K562 (cell line): Measurements from ENCODE around the gene LAMA4. TPM values are rescaled to one million over a fixed set of nuclear protein-coding genes. Genes with fewer than 3 reads are reported as not detected.

Experiments
- ATAC-seq: fragments of 200-7000 bp; cut with Tn5 transposase; 3 replicates; pipeline ENCODE4 v1.9.1; 2020; ENCODE audit warnings: moderate library complexity
- BruUV-seq: library from RNA; stranded (reverse); fragments of 400-500 nt; replicated peaks from 2 replicates; lab custom pipeline; 2021; lab: Mats Ljungman, UMichigan
- CTCF ChIA-PET: fragments of 300-600 bp; formaldehyde crosslinking; extraction: SDS; loops from one replicate; lab custom pipeline; 2021; ENCODE audit warnings: low intra/inter-chr PET ratio; lab: Yijun Ruan, JAX
- POLR2A ChIA-PET: fragments of 300-600, 350-650 bp; sonication (Branson Sonifier 250); formaldehyde crosslinking; extraction: SDS; loops from one replicate; lab custom pipeline; 2021; ENCODE audit warnings: antibody characterized with exemption, inconsistent platforms; lab: Yijun Ruan, JAX
- DNase-seq, 4 experiments: peaks; one replicate each; pipeline versions ENCODE4 v3.0.0 to v3.0.0-alpha.2; 2011 to 2018; ENCODE audit warnings: low spot score in 3 of 4, mixed read lengths in 3 of 4; ENCODE audit errors: extremely low read depth in 1 of 4
- FAIRE-seq: peaks from 2 replicates; lab custom pipeline; 2011; peaks lifted over from hg19 to GRCh38; lab: Jason Lieb, UNC
- H2AFZ ChIP-seq: 2 replicates; pipeline ENCODE4 v1.6.0; 2011; ENCODE audit warnings: low read depth, low read length, control low read depth, inconsistent platforms
- H3K27ac ChIP-seq: fragments of 200-600 bp; 3 replicates; pipeline ENCODE4 v1.8.0; 2011; ENCODE audit warnings: low read depth, mild to moderate bottlenecking, control low read depth, inconsistent platforms, low read length, moderate library complexity, mixed read lengths; ENCODE audit errors: extremely low read depth
- H3K27me3 ChIP-seq, 2 experiments: fragments of 300-600 bp in 1 of 2; 2 replicates in 1 of 2; 3 replicates in 1 of 2; pipeline versions ENCODE4 v1.6.0 to v1.8.0; 2011; ENCODE audit warnings: inconsistent platforms in 2 of 2, low read length in 2 of 2, mild to moderate bottlenecking in 1 of 2, mixed read lengths in 1 of 2, moderate library complexity in 1 of 2; ENCODE audit not compliant: control insufficient read depth in 2 of 2, insufficient read depth in 2 of 2
- H3K36me3 ChIP-seq: fragments of 300-600 bp; 3 replicates; pipeline ENCODE4 v1.8.0; 2011; ENCODE audit warnings: mild to moderate bottlenecking, low read length, inconsistent platforms; ENCODE audit not compliant: control insufficient read depth, insufficient read depth
- H3K4me1 ChIP-seq, 2 experiments: fragments of 200-600 bp in 1 of 2; replicated peaks in 1 of 2; 2 replicates in 1 of 2; 3 replicates in 1 of 2; pipeline versions ENCODE4 v1.5.1 to v1.8.0; 2011; ENCODE audit warnings: inconsistent platforms in 2 of 2, low read length in 2 of 2, mild to moderate bottlenecking in 1 of 2, mixed read lengths in 1 of 2, moderate library complexity in 1 of 2; ENCODE audit not compliant: control insufficient read depth in 2 of 2, insufficient read depth in 2 of 2
- H3K4me2 ChIP-seq: 2 replicates; pipeline ENCODE4 v1.6.1; 2011; ENCODE audit warnings: low read length, control low read depth, inconsistent platforms, mixed read lengths; ENCODE audit not compliant: insufficient read depth
- H3K4me3 ChIP-seq: fragments of 200-600 bp; sonication (generic), shearing (Covaris generic); 2 replicates; pipeline ENCODE4 v1.5.1; 2016; ENCODE audit warnings: control low read depth, inconsistent platforms
- H3K79me2 ChIP-seq: fragments of 200-600 bp; 3 replicates; pipeline ENCODE4 v1.8.0; 2011; ENCODE audit warnings: low read length, inconsistent platforms; ENCODE audit not compliant: control insufficient read depth, insufficient read depth
- H3K9ac ChIP-seq, 2 experiments: 2 replicates each; pipeline versions ENCODE4 v1.6.0 to v1.6.1; 2011; ENCODE audit warnings: low read depth in 2 of 2, low read length in 2 of 2, control low read depth in 1 of 2, inconsistent platforms in 1 of 2, mild to moderate bottlenecking in 1 of 2, mixed read lengths in 1 of 2; ENCODE audit not compliant: insufficient read depth in 1 of 2
- H3K9me1 ChIP-seq: one replicate; pipeline ENCODE4 v1.6.0; 2011; ENCODE audit warnings: inconsistent platforms, mild to moderate bottlenecking, low read length, moderate library complexity; ENCODE audit not compliant: control insufficient read depth, insufficient read depth
- H3K9me3 ChIP-seq: replicated peaks from 2 replicates; pipeline ENCODE4 v1.5.1; 2011; ENCODE audit warnings: low read depth, low read length, inconsistent platforms; ENCODE audit not compliant: control insufficient read depth, insufficient read depth
- H4K20me1 ChIP-seq: replicated peaks from 2 replicates; pipeline ENCODE4 v1.6.1; 2011; ENCODE audit warnings: low read length, inconsistent platforms, mixed read lengths; ENCODE audit not compliant: control insufficient read depth, insufficient read depth
- ARID1B ChIP-seq: fragments of 450-650 bp; IDR thresholded peaks from 2 replicates; pipeline ENCODE4 v1.6.1; 2016; ENCODE audit warnings: antibody characterized with exemption, mild to moderate bottlenecking, inconsistent platforms
- CBFA2T3 ChIP-seq: fragments of 450-650 bp; IDR thresholded peaks from 2 replicates; pipeline ENCODE4 v1.6.1; 2017
- FOSL1 ChIP-seq: fragments of 200-800 bp; sonication (Bioruptor generic); conservative IDR thresholded peaks from 2 replicates; pipeline ENCODE4 v1.6.1; 2016; ENCODE audit warnings: missing genetic modification characterization, missing compliant biosample characterization
- JUND ChIP-seq, 2 experiments: IDR thresholded peaks; 2 replicates in 1 of 2; 3 replicates in 1 of 2; pipeline ENCODE4 v1.6.1; 2011; ENCODE audit warnings: borderline replicate concordance in 2 of 2, low read depth in 2 of 2, low read length in 2 of 2, improper control_type of control experiment in 1 of 2, missing biosample characterization in 1 of 2, missing genetic modification characterization in 1 of 2, missing genetic modification reagents in 1 of 2
- L3MBTL2 ChIP-seq: fragments of 450-650 bp; IDR thresholded peaks from 2 replicates; pipeline ENCODE4 v1.6.1; 2016; ENCODE audit warnings: mild to moderate bottlenecking, moderate library complexity
- NR2C2 ChIP-seq, 2 experiments: fragments of 200-800 bp in 1 of 2; sonication (Bioruptor generic) in 1 of 2; sonication (generic) in 1 of 2; formaldehyde crosslinking in 1 of 2; IDR thresholded peaks; 2 replicates each; pipeline versions ENCODE4 v1.6.1 to v1.8.0; 2016 to 2022; ENCODE audit warnings: mild to moderate bottlenecking in 1 of 2, missing compliant biosample characterization in 1 of 2, missing genetic modification characterization in 1 of 2, missing genetic modification reagents in 1 of 2
- RAD51 ChIP-seq: fragments of 450-650 bp; IDR thresholded peaks from 2 replicates; pipeline ENCODE4 v1.7.1; 2016; ENCODE audit warnings: low read depth, mild to moderate bottlenecking, borderline replicate concordance
- RBFOX2 ChIP-seq: fragments of 200-400 bp; formaldehyde crosslinking; IDR thresholded peaks from 2 replicates; pipeline ENCODE4 v1.6.1; 2017; ENCODE audit warnings: low read depth, mild to moderate bottlenecking, low read length, moderate library complexity
- TAL1 ChIP-seq: fragments of 450-650 bp; IDR thresholded peaks from 2 replicates; pipeline ENCODE4 v1.6.1; 2016; ENCODE audit warnings: mild to moderate bottlenecking
- TCF3 ChIP-seq: sonication (generic); formaldehyde crosslinking; IDR thresholded peaks from 2 replicates; pipeline ENCODE4 v1.4.0; 2020; ENCODE audit warnings: mild to moderate bottlenecking, missing genetic modification reagents
- TFE3 ChIP-seq: fragments of 450-650 bp; formaldehyde crosslinking; IDR thresholded peaks from 2 replicates; pipeline ENCODE4 v1.4.0; 2020; ENCODE audit warnings: mild to moderate bottlenecking, mixed read lengths
- WHSC1 ChIP-seq: IDR thresholded peaks from one replicate; pipeline ENCODE4 v1.6.1; 2012; ENCODE audit warnings: low read length, control low read depth, inconsistent platforms
- WGBS: fragments of 100-300 bp; shearing (Covaris generic); methylation state at CpG from one replicate; pipeline ENCODE4 v1.1.6; 2016; ENCODE audit warnings: low coverage, mixed read lengths; ENCODE audit not compliant: insufficient coverage; ENCODE audit errors: missing lambda C conversion rate; 5-methylcytosine and 5-hydroxymethylcytosine counted together
- in situ Hi-C: fragments of 300-500 bp; cut with MboI; formaldehyde crosslinking; loops from 4 replicates; pipeline ENCODE4 v1.15.0; 2018; ENCODE audit warnings: inconsistent platforms, mixed read lengths
- intact Hi-C: fragments of 100-400 bp; cut with micrococcal nuclease; formaldehyde crosslinking; loops from 2 replicates; pipeline ENCODE4 v1.14.2; 2022
- polyA plus RNA-seq, 8 experiments: library from polyadenylated mRNA; depleted of rRNA in 4 of 8; stranded (reverse) in 5 of 8; unstranded in 3 of 8; fragments of >200 nt; fragmentation: Nextera tagmentation in 2 of 8; fragmentation: Illumina TruSeq in 1 of 8; extraction: Ambion mirVana in 2 of 8; extraction: Trizol in 1 of 8; gene quantifications; 2 replicates each; pipeline versions ENCODE4 v1.2.1 to v1.2.3, GENCODE V29; 2011 to 2014; ENCODE audit warnings: inconsistent platforms in 1 of 8, missing spikeins in 1 of 8
- total RNA-seq, 7 experiments: library from RNA; depleted of rRNA in 6 of 7; stranded (reverse); fragments of >200 nt in 6 of 7; fragmentation: Illumina TruSeq in 2 of 7; extraction: Trizol in 2 of 7; gene quantifications; 2 replicates each; pipeline versions ENCODE4 v1.2.1 to v1.2.3, GENCODE V29; 2011 to 2021; ENCODE audit warnings: low replicate concordance in 1 of 7

Gene LAMA4
- total and polyA plus RNA-seq, 9 of the 15 experiments (the other 6 are each of a cell fraction or from before 2014, with no cell fraction given) = 0.05 to 2.9 (median 0.51) TPM

DNA sequence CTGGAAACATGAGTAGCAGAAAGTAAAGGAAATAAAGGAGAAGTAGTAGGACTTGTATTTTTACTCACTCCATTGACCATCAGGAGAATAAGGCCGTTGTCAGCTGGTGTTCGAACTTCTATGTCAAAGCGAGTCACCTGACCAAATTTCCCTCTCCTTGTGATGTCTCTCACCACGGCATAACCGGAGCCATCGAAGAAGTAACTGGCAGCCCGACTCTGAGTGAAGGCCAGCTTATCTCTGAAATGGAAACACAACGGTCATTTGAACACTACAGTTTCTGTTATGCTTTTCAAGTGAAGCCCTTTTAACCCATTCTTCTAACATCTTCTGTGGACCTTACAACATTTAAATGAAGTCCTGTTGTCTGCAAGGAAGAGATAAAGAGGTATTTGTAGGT lies 115.3 kb downstream of the LAMA4 start:
- peak overlapping the region; percentile 30; the same call in 1 of the 3 replicates for H3K27ac ChIP-seq
- no peaks in the 10 kb centered on the region for H3K9me1 ChIP-seq
- no peaks in the 10 kb centered on the region for H3K36me3 ChIP-seq
- H3K9ac ChIP-seq = no peak overlapping the region
- no peaks in the 10 kb centered on the region for H4K20me1 ChIP-seq
- no peaks in the 10 kb centered on the region for H3K79me2 ChIP-seq
- ATAC-seq = peak; percentile 82
- no peaks in the 10 kb centered on the region; a peak in 1 of 5 replicates for H3K4me1 ChIP-seq
- peak in 1 of 4 experiments; percentile 52 for DNase-seq
- H2AFZ ChIP-seq = peak overlapping the region; percentile 80
- no peaks in the 10 kb centered on the region for H3K9me3 ChIP-seq
- ChIA-PET POLR2A (interaction anchor here (1.0 to 2.1 kb wide), 2 partner anchors 11 to 313 kb away, joined by 3 to 5 read pairs; no protein-coding TSS in a partner anchor), CTCF (no interaction called here)
- no peaks in the 10 kb centered on the region for H3K27me3 ChIP-seq
- BruUV-seq = no TSS peak
- in situ Hi-C loops = no loop called here
- intact Hi-C loops = no loop called here
- WGBS = 0% methylated on average over 8 of the region's 8 CpGs
- FAIRE-seq = peak; percentile 64
- H3K4me2 ChIP-seq = peak overlapping the region; percentile 58
- H3K4me3 ChIP-seq = no peak overlapping the region
- peak; percentile 45; the same call in 1 of the 2 replicates for TF ChIP-seq RAD51
- TF ChIP-seq NR2C2 (CRISPR knock-in tag; IDR thresholded peaks at IDR 0.05) = no peak
- peak; percentile 28; the same call in 1 of the 2 replicates for TF ChIP-seq NR2C2 (tag; IDR thresholded peaks at IDR 0.05)
- TF ChIP-seq FOSL1 (tag) = no peak
- TF ChIP-seq CBFA2T3 = peak; percentile 49; the same call in 1 of the 2 replicates
- 0 out of 2 replicates have a peak, but pooled peaks have one; percentile 11 for TF ChIP-seq ARID1B
- TF ChIP-seq L3MBTL2 = 0 out of 2 replicates have a peak, but pooled peaks have one; percentile 18
- no peak for TF ChIP-seq WHSC1
- TF ChIP-seq TAL1 = peak; percentile 14; the same call in 1 of the 2 replicates
- TF ChIP-seq JUND (IDR thresholded peaks at IDR 0.05; ENCODE audit: borderline replicate concordance, low read depth, low read length) = no peak
- 0 out of 3 replicates have a peak, but pooled peaks have one; percentile 39 for TF ChIP-seq JUND (tag; IDR thresholded peaks at IDR 0.05; ENCODE audit: borderline replicate concordance, low read depth, low read length)
- no peak for TF ChIP-seq RBFOX2
- peak; percentile 33; the same call in 1 of the 2 replicates for TF ChIP-seq TFE3 (CRISPR knock-in tag)
- TF ChIP-seq TCF3 = peak; percentile 61
